HG03460 (cell line): Measurements from ENCODE around the gene VSTM5.
"Not testable (repeated sequence)": the region's sequence is repeated elsewhere in the genome, so short reads cannot be mapped to it uniquely, and the experiment has no call there.

ENCODE experiments used
- ATAC-seq: cut with Tn5 transposase; IDR thresholded peaks from one replicate; pipeline ENCODE4 v1.9.1; 2021; ENCODE audit not compliant: unreplicated experiment

Gene VSTM5

GRCh38 chr11:93850594-93851018, at the start of gene VSTM5:
Gene VSTM5, minus strand, starts transcription at chr11:93850618. Its CDS starts 116 bp downstream, at chr11:93850502.
- ATAC-seq = no peak

GRCh38 chr11:93895106-93895862, 44.9 kb upstream of the VSTM5 start:
- no peak for ATAC-seq

- ATAC-seq = no peak
Observed at GRCh38 chr11:93890391-93891051, 40.1 kb upstream of the VSTM5 start.

GRCh38 chr11:93887111-93887510, 36.7 kb upstream of the VSTM5 start:
- no peak for ATAC-seq

GRCh38 chr11:93879114-93879513, 28.7 kb upstream of the VSTM5 start:
- ATAC-seq = not testable (repeated sequence)

GRCh38 chr11:93875637-93876036, 25.2 kb upstream of the VSTM5 start:
- ATAC-seq = no peak

GRCh38 chr11:93871526-93871925, 21.1 kb upstream of the VSTM5 start:
- ATAC-seq = no peak

- ATAC-seq = no peak
Observed at GRCh38 chr11:93870616-93871015, 20.2 kb upstream of the VSTM5 start.

- ATAC-seq = no peak
Observed at GRCh38 chr11:93869830-93870229, 19.4 kb upstream of the VSTM5 start.

GRCh38 chr11:93868404-93868803, 18.0 kb upstream of the VSTM5 start:
- not testable (repeated sequence) for ATAC-seq

- no peak for ATAC-seq
Observed at GRCh38 chr11:93861808-93862207, 11.4 kb upstream of the VSTM5 start.

- no peak for ATAC-seq
Observed at GRCh38 chr11:93858121-93858775, 7.8 kb upstream of the VSTM5 start.

- no peak for ATAC-seq
Observed at GRCh38 chr11:93857413-93858120, 7.1 kb upstream of the VSTM5 start.

- no peak for ATAC-seq
Observed at GRCh38 chr11:93852242-93852641, 1.8 kb upstream of the VSTM5 start.

GRCh38 chr11:93849751-93850593, 446 bp downstream of the VSTM5 start:
- ATAC-seq = no peak

- no peak for ATAC-seq
Observed at GRCh38 chr11:93849201-93849600, 1.2 kb downstream of the VSTM5 start.

GRCh38 chr11:93846411-93846810, 4.0 kb downstream of the VSTM5 start:
- no peak for ATAC-seq

GRCh38 chr11:93845181-93846092, 5.0 kb downstream of the VSTM5 start:
- ATAC-seq = no peak

GRCh38 chr11:93844568-93844967, 5.8 kb downstream of the VSTM5 start:
- no peak for ATAC-seq
